Neural crest cell (in vitro differentiated cells): ENCODE data around the gene WDR37. TPM values are rescaled to one million over a fixed set of nuclear protein-coding genes. Genes with fewer than 3 reads are reported as not detected.

Experiments
- DNase-seq: peaks from one replicate; pipeline ENCODE4 v3.0.0; 2021; ENCODE audit warnings: low read depth, mixed read lengths, low spot score
- H3K27ac Mint-ChIP-seq: one replicate; pipeline ENCODE4 v1.8.0; 2021; ENCODE audit warnings: mild to moderate bottlenecking, mixed read lengths; ENCODE audit not compliant: unreplicated experiment
- H3K27me3 Mint-ChIP-seq: 2 replicates; pipeline ENCODE4 v1.8.0; 2021; ENCODE audit warnings: low read depth, mild to moderate bottlenecking, mixed read lengths
- H3K36me3 Mint-ChIP-seq: 2 replicates; pipeline ENCODE4 v1.8.0; 2021; ENCODE audit warnings: low read depth, mild to moderate bottlenecking, mixed read lengths
- H3K4me1 Mint-ChIP-seq: 2 replicates; pipeline ENCODE4 v1.8.0; 2021; ENCODE audit warnings: mixed read lengths
- H3K4me3 Mint-ChIP-seq: one replicate; pipeline ENCODE4 v1.8.0; 2021; ENCODE audit warnings: mild to moderate bottlenecking, mixed read lengths
- H3K9me3 Mint-ChIP-seq: 2 replicates; pipeline ENCODE4 v1.8.0; 2021; ENCODE audit warnings: mixed read lengths
- total RNA-seq: library from RNA; stranded (reverse); gene quantifications from 2 replicates; pipeline ENCODE4 v1.2.1, GENCODE V29; 2021
- TF ChIP-seq, protein P1 (sequence below): fragments of 200-600 bp; sonication (generic); conservative IDR thresholded peaks from 2 replicates; pipeline ENCODE4 v1.5.0; 2021; ENCODE audit warnings: antibody characterized with exemption, mild to moderate bottlenecking

WDR37 gene
- total RNA-seq, 1 donor from 2014 or later = 19.5 TPM

- H3K4me3 Mint-ChIP-seq = no peak overlapping the region
- TF ChIP-seq, protein P1, sequence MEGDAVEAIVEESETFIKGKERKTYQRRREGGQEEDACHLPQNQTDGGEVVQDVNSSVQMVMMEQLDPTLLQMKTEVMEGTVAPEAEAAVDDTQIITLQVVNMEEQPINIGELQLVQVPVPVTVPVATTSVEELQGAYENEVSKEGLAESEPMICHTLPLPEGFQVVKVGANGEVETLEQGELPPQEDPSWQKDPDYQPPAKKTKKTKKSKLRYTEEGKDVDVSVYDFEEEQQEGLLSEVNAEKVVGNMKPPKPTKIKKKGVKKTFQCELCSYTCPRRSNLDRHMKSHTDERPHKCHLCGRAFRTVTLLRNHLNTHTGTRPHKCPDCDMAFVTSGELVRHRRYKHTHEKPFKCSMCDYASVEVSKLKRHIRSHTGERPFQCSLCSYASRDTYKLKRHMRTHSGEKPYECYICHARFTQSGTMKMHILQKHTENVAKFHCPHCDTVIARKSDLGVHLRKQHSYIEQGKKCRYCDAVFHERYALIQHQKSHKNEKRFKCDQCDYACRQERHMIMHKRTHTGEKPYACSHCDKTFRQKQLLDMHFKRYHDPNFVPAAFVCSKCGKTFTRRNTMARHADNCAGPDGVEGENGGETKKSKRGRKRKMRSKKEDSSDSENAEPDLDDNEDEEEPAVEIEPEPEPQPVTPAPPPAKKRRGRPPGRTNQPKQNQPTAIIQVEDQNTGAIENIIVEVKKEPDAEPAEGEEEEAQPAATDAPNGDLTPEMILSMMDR = no peak
- peaks cover 9% of the 10 kb centered on the region for H3K36me3 Mint-ChIP-seq
- DNase-seq = no peak
- H3K4me1 Mint-ChIP-seq = no peaks in the 10 kb centered on the region
- peaks cover 16% of the 10 kb centered on the region for H3K9me3 Mint-ChIP-seq
- H3K27ac Mint-ChIP-seq = no peak overlapping the region
- no peaks in the 10 kb centered on the region for H3K27me3 Mint-ChIP-seq
These were observed 81.4 kb downstream of the WDR37 start for GRCh38 chr10:1137499-1138163.

DNA sequence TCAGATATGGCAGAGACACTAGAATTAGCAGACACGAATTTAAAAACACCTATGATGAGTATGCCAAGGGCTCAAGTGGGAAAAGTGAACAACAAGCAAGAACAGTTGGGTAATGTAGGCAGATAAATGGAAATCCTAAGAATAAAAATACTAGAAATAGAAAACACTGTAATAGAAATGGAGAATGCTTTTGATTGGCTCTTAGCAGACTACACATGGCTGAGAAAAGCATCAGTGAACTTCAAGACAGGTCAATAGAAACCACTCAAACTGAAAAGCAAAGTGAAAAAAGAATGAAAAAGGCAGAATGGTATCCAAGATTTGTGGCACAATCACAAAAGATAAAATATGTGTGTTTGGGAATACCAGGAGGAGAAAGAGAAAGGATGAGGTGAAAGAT is 82.3 kb downstream of the WDR37 start:
- Mint-ChIP-seq H3K9me3 (peaks cover 16% of the 10 kb centered on the region), H3K4me3 (no peak overlapping the region), H3K36me3 (peaks cover 8% of the 10 kb centered on the region), H3K27ac (no peak overlapping the region), H3K27me3 (peaks cover 2% of the 10 kb centered on the region), H3K4me1 (no peaks in the 10 kb centered on the region)
- DNase-seq = no peak
- TF ChIP-seq, protein P1 = no peak

GRCh38 chr10:1141261-1141660 is 85.1 kb downstream of the WDR37 start:
- TF ChIP-seq, protein P1 = no peak
- peaks cover 3% of the 10 kb centered on the region for H3K27me3 Mint-ChIP-seq
- H3K36me3 Mint-ChIP-seq = peaks cover 8% of the 10 kb centered on the region
- H3K4me3 Mint-ChIP-seq = no peak overlapping the region
- no peak overlapping the region for H3K27ac Mint-ChIP-seq
- no peak for DNase-seq
- H3K9me3 Mint-ChIP-seq = peaks cover 16% of the 10 kb centered on the region
- no peaks in the 10 kb centered on the region for H3K4me1 Mint-ChIP-seq

GRCh38 chr10:1141701-1142100 is 85.5 kb downstream of the WDR37 start:
- DNase-seq = no peak
- Mint-ChIP-seq H3K9me3 (peaks cover 17% of the 10 kb centered on the region), H3K27ac (no peak overlapping the region), H3K4me1 (no peaks in the 10 kb centered on the region), H3K4me3 (no peak overlapping the region), H3K27me3 (peaks cover 3% of the 10 kb centered on the region), H3K36me3 (peaks cover 8% of the 10 kb centered on the region)
- TF ChIP-seq, protein P1 = no peak

DNA sequence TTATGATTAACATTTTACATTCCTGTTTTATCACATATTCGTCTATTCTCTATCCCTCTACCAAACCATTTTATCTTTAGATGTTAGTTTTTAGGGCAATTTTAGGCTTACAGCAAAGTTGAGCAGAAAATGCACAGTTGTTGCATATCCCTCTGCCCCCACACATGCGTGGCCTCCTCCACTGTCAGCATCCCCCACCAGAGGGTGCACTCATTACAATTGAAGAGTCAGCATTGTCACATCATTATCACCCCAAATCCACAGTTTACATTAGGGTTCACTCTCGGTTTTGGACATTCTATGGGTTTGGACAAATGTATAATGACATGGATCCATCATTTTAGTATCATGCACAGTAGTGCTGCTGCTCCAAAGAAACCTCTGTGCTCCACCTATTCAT is 86.4 kb downstream of the WDR37 start:
- Mint-ChIP-seq H3K9me3 (peaks cover 19% of the 10 kb centered on the region), H3K36me3 (peaks cover 5% of the 10 kb centered on the region), H3K27me3 (peaks cover 3% of the 10 kb centered on the region), H3K27ac (no peak overlapping the region), H3K4me1 (no peaks in the 10 kb centered on the region), H3K4me3 (no peak overlapping the region)
- no peak for DNase-seq
- TF ChIP-seq, protein P1 = peak; percentile 40
